DOHH2 (cell line): Measurements from ENCODE around the gene PRPSAP1.

Experiments
- EZH2phosphoT487 ChIP-seq: fragments of 200-600 bp; sonication (generic); IDR thresholded peaks from 2 replicates; pipeline ENCODE4 v1.6.1; 2017; ENCODE audit warnings: borderline replicate concordance, mild to moderate bottlenecking, antibody characterized with exemption, low read length, moderate library complexity, mixed read lengths
- TF ChIP-seq, protein P1 (sequence below): fragments of 200-600 bp; sonication (generic); IDR thresholded peaks from one replicate; pipeline ENCODE4 v1.5.1; 2014; ENCODE audit warnings: antibody characterized with exemption, mild to moderate bottlenecking, low read depth, low read length; ENCODE audit not compliant: poor library complexity, severe bottlenecking

DNA sequence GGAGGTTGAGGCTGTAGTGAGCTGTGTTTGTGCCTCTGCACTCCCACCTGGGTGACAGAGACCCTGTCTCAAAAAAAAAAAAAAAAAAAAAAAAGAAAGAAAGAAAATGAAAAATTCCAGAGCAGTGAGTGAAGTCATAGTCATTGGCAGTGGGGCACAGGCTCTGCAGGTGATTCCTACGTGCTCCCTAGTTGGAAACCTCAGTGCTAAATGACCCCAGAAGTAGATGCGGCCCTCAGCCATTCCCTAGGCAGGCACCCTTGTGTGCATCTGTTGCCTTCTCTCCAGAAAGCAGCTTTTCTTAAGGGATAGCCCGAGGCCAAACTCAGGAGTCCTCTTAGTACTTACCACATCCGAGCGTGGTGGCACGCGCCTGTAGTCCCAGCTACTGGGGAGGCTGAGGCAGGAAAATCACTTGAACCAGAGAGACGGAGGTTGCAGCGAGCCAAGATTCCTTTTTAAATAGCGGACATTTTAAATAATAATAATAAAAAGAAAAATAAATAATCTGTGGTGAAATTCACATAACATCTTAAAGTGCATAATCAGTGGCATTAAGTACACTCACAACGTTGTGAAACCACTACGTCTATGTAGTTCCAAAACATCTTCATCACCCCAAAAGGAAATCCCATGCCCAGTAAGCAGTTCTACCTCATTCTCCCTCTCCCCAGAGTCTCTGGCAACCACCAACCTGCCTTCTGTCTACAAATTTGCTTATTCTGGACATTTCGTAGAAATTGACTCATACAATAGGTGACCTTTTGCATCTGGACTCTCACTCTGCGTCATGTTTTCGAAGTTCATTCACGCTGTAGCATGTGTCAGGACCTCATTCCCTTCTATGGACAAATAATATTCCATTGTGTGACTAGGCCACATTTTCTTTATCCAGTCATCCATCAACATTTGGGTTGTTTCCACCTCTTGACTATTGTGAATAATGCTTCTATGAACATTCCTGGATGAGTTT, 18.2 kb upstream of the PRPSAP1 start:
- TF ChIP-seq, protein P1, sequence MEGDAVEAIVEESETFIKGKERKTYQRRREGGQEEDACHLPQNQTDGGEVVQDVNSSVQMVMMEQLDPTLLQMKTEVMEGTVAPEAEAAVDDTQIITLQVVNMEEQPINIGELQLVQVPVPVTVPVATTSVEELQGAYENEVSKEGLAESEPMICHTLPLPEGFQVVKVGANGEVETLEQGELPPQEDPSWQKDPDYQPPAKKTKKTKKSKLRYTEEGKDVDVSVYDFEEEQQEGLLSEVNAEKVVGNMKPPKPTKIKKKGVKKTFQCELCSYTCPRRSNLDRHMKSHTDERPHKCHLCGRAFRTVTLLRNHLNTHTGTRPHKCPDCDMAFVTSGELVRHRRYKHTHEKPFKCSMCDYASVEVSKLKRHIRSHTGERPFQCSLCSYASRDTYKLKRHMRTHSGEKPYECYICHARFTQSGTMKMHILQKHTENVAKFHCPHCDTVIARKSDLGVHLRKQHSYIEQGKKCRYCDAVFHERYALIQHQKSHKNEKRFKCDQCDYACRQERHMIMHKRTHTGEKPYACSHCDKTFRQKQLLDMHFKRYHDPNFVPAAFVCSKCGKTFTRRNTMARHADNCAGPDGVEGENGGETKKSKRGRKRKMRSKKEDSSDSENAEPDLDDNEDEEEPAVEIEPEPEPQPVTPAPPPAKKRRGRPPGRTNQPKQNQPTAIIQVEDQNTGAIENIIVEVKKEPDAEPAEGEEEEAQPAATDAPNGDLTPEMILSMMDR, result no peak
- no peak for TF ChIP-seq EZH2phosphoT487
